ENCODE measurements around the gene GCKR. TPM values are rescaled to one million over a fixed set of nuclear protein-coding genes. Genes with fewer than 3 reads are reported as not detected.

The GCKR gene
- total and polyA plus RNA-seq, 7 experiments from 2014 or later, result not detected

Other genes with a start within 250 kb of the GCKR start
- gene SLC30A3, start 233.8 kb upstream of the GCKR start, total RNA-seq, result under 1 TPM in 1 of 5 experiments, not detected in 4; 0.29 TPM
- gene SLC30A3, start 233.8 kb upstream of the GCKR start, polyA plus RNA-seq, result under 1 TPM in 1 of 2 donors, not detected in 1; 0.56 TPM
- not detected for gene DNAJC5G, start 221.4 kb upstream of the GCKR start, total RNA-seq
- gene DNAJC5G, start 221.4 kb upstream of the GCKR start, polyA plus RNA-seq, result not detected
- not detected for gene TRIM54, start 214.4 kb upstream of the GCKR start, total RNA-seq
- gene TRIM54, start 214.4 kb upstream of the GCKR start, polyA plus RNA-seq, result not detected
- 1 to 10 TPM; 2.5 to 6.5 (median 4.6) TPM for gene UCN, start 188.4 kb upstream of the GCKR start, total RNA-seq
- under 1 TPM; 0.35 to 0.81 TPM for gene UCN, start 188.4 kb upstream of the GCKR start, polyA plus RNA-seq
- 100 to 1,000 TPM in 1 of 5 experiments, 10 to 100 TPM in 4; 55.7 to 119 (median 94.4) TPM for gene MPV17, start 173.7 kb upstream of the GCKR start, total RNA-seq
- gene MPV17, start 173.7 kb upstream of the GCKR start, polyA plus RNA-seq, result 100 to 1,000 TPM; 133 to 145 TPM
- 100 to 1,000 TPM in 1 of 5 experiments, 10 to 100 TPM in 4; 68.0 to 106 (median 78.3) TPM for gene GTF3C2, start 140.1 kb upstream of the GCKR start, total RNA-seq
- 10 to 100 TPM; 26.6 to 56.1 TPM for gene GTF3C2, start 140.1 kb upstream of the GCKR start, polyA plus RNA-seq
- gene EIF2B4, start 126.5 kb upstream of the GCKR start, total RNA-seq, result 10 to 100 TPM; 36.5 to 56.1 (median 44.1) TPM
- 10 to 100 TPM; 23.8 to 42.2 TPM for gene EIF2B4, start 126.5 kb upstream of the GCKR start, polyA plus RNA-seq
- 100 to 1,000 TPM in 3 of 5 experiments, 10 to 100 TPM in 2; 71.0 to 128 (median 111) TPM for gene SNX17, start 126.2 kb upstream of the GCKR start, total RNA-seq
- 100 to 1,000 TPM; 187 to 209 TPM for gene SNX17, start 126.2 kb upstream of the GCKR start, polyA plus RNA-seq
- 10 to 100 TPM; 15.6 to 23.2 (median 19.2) TPM for gene ZNF513, start 116.1 kb upstream of the GCKR start, total RNA-seq
- 1 to 10 TPM; 2.6 to 8.1 TPM for gene ZNF513, start 116.1 kb upstream of the GCKR start, polyA plus RNA-seq
- gene PPM1G, start 87.2 kb upstream of the GCKR start, total RNA-seq, result 100 to 1,000 TPM in 1 of 5 experiments, 10 to 100 TPM in 4; 39.5 to 101 (median 45.1) TPM
- 100 to 1,000 TPM in 1 of 2 donors, 10 to 100 TPM in 1; 74.4 to 107 TPM for gene PPM1G, start 87.2 kb upstream of the GCKR start, polyA plus RNA-seq
- 100 to 1,000 TPM in 4 of 5 experiments, 10 to 100 TPM in 1; 94.4 to 181 (median 121) TPM for gene NRBP1, start 68.2 kb upstream of the GCKR start, total RNA-seq
- gene NRBP1, start 68.2 kb upstream of the GCKR start, polyA plus RNA-seq, result 100 to 1,000 TPM in 1 of 2 donors, 10 to 100 TPM in 1; 70.0 to 124 TPM
- 10 to 100 TPM in 3 of 5 experiments, 1 to 10 TPM in 2; 5.7 to 27.1 (median 11.5) TPM for gene KRTCAP3, start 54.5 kb upstream of the GCKR start, total RNA-seq
- 1 to 10 TPM in 1 of 2 donors, under 1 TPM in 1; 0.39 to 2.6 TPM for gene KRTCAP3, start 54.5 kb upstream of the GCKR start, polyA plus RNA-seq
- gene IFT172, start 7.1 kb upstream of the GCKR start, total RNA-seq, result 10 to 100 TPM; 12.3 to 35.8 (median 22.2) TPM
- 1 to 10 TPM; 1.4 to 4.6 TPM for gene IFT172, start 7.1 kb upstream of the GCKR start, polyA plus RNA-seq
- gene FNDC4, start 1.6 kb upstream of the GCKR start, total RNA-seq, result not detected
- gene FNDC4, start 1.6 kb upstream of the GCKR start, polyA plus RNA-seq, result not detected
- 10 to 100 TPM; 26.6 to 64.6 (median 50.1) TPM for gene ZNF512, start 86.2 kb downstream of the GCKR start, total RNA-seq
- gene ZNF512, start 86.2 kb downstream of the GCKR start, polyA plus RNA-seq, result 10 to 100 TPM; 43.4 to 48.6 TPM
- gene CCDC121, start 132.2 kb downstream of the GCKR start, total RNA-seq, result 1 to 10 TPM in 4 of 5 experiments, under 1 TPM in 1; 0.61 to 2.7 (median 1.9) TPM
- gene CCDC121, start 132.2 kb downstream of the GCKR start, polyA plus RNA-seq, result 1 to 10 TPM; 1.7 to 2.1 TPM
- 10 to 100 TPM; 27.8 to 45.5 (median 28.9) TPM for gene GPN1, start 132.2 kb downstream of the GCKR start, total RNA-seq
- 10 to 100 TPM; 65.0 to 73.6 TPM for gene GPN1, start 132.2 kb downstream of the GCKR start, polyA plus RNA-seq
- gene SUPT7L, start 166.8 kb downstream of the GCKR start, total RNA-seq, result 10 to 100 TPM; 37.9 to 58.6 (median 46.5) TPM
- 10 to 100 TPM; 19.0 to 20.7 TPM for gene SUPT7L, start 166.8 kb downstream of the GCKR start, polyA plus RNA-seq
- gene SLC4A1AP, start 167.1 kb downstream of the GCKR start, total RNA-seq, result 10 to 100 TPM; 14.7 to 27.0 (median 23.2) TPM
- 10 to 100 TPM; 28.7 to 37.6 TPM for gene SLC4A1AP, start 167.1 kb downstream of the GCKR start, polyA plus RNA-seq

Data from naive thymus-derived CD4-positive, alpha-beta T cell (primary cell).